Type B pancreatic cell (in vitro differentiated cells): ENCODE results near the gene GPC6. TPM values are rescaled to one million over a fixed set of nuclear protein-coding genes. Genes with fewer than 3 reads are reported as not detected.

Source experiments
- DNase-seq: peaks from one replicate; pipeline ENCODE4 v3.0.0; 2021; ENCODE audit warnings: mixed read lengths; ENCODE audit not compliant: unreplicated experiment; ENCODE audit errors: extremely low spot score
- H3K27ac Mint-ChIP-seq: 2 replicates; pipeline ENCODE4 v1.8.0; 2021; ENCODE audit warnings: mild to moderate bottlenecking, mixed read lengths
- H3K27me3 Mint-ChIP-seq: 2 replicates; pipeline ENCODE4 v1.8.0; 2021; ENCODE audit warnings: mixed read lengths
- H3K36me3 Mint-ChIP-seq: 2 replicates; pipeline ENCODE4 v1.8.0; 2021; ENCODE audit warnings: mixed read lengths
- H3K4me1 Mint-ChIP-seq: one replicate; pipeline ENCODE4 v1.8.0; 2021; ENCODE audit warnings: mixed read lengths; ENCODE audit not compliant: unreplicated experiment
- H3K4me3 Mint-ChIP-seq: 2 replicates; pipeline ENCODE4 v1.8.0; 2021; ENCODE audit warnings: mild to moderate bottlenecking, mixed read lengths
- H3K9me3 Mint-ChIP-seq: 2 replicates; pipeline ENCODE4 v1.8.0; 2021; ENCODE audit warnings: mixed read lengths
- CTCF ChIP-seq: fragments of 200-600 bp; sonication (generic); conservative IDR thresholded peaks from 2 replicates; pipeline ENCODE4 v1.5.0; 2021; ENCODE audit warnings: antibody characterized with exemption, mild to moderate bottlenecking
- total RNA-seq: library from RNA; stranded (reverse); gene quantifications from 2 replicates; pipeline ENCODE4 v1.2.1, GENCODE V29; 2021; ENCODE audit warnings: low replicate concordance

Gene GPC6
- total RNA-seq, 1 donor from 2014 or later, result 30.5 TPM

- no peak for TF ChIP-seq CTCF
- Mint-ChIP-seq H3K9me3 (no peaks in the 10 kb centered on the region), H3K27ac (no peak overlapping the region), H3K36me3 (no peaks in the 10 kb centered on the region), H3K27me3 (no peaks in the 10 kb centered on the region), H3K4me3 (no peak overlapping the region), H3K4me1 (no peaks in the 10 kb centered on the region)
- no peak for DNase-seq
These were observed 398.9 kb downstream of the GPC6 start for GRCh38 chr13:93625536-93625935.

- Mint-ChIP-seq H3K4me1 (no peaks in the 10 kb centered on the region), H3K36me3 (no peaks in the 10 kb centered on the region), H3K4me3 (no peak overlapping the region), H3K27me3 (no peaks in the 10 kb centered on the region), H3K9me3 (no peaks in the 10 kb centered on the region), H3K27ac (no peak overlapping the region)
- TF ChIP-seq CTCF, result no peak
- DNase-seq, result no peak
These were observed 401.7 kb downstream of the GPC6 start for GRCh38 chr13:93628136-93628797.

- no peaks in the 10 kb centered on the region for H3K27me3 Mint-ChIP-seq
- no peak for TF ChIP-seq CTCF
- H3K9me3 Mint-ChIP-seq, result no peaks in the 10 kb centered on the region
- H3K36me3 Mint-ChIP-seq, result no peaks in the 10 kb centered on the region
- no peaks in the 10 kb centered on the region for H3K4me1 Mint-ChIP-seq
- no peak overlapping the region for H3K27ac Mint-ChIP-seq
- no peak overlapping the region for H3K4me3 Mint-ChIP-seq
- no peak for DNase-seq
These were observed 409.0 kb downstream of the GPC6 start for GRCh38 chr13:93635616-93636032.

- Mint-ChIP-seq H3K9me3 (no peaks in the 10 kb centered on the region), H3K27me3 (no peaks in the 10 kb centered on the region), H3K4me1 (no peaks in the 10 kb centered on the region), H3K4me3 (no peak overlapping the region), H3K27ac (no peak overlapping the region), H3K36me3 (no peaks in the 10 kb centered on the region)
- no peak for DNase-seq
- TF ChIP-seq CTCF, result no peak
These were observed 411.2 kb downstream of the GPC6 start for GRCh38 chr13:93637852-93638251.

GRCh38 chr13:93640452-93640851 lies 413.8 kb downstream of the GPC6 start:
- Mint-ChIP-seq H3K4me3 (no peak overlapping the region), H3K27ac (no peak overlapping the region), H3K4me1 (peaks cover 3% of the 10 kb centered on the region), H3K9me3 (no peaks in the 10 kb centered on the region), H3K27me3 (no peaks in the 10 kb centered on the region), H3K36me3 (no peaks in the 10 kb centered on the region)
- no peak for DNase-seq
- no peak for TF ChIP-seq CTCF
